ENCODE measurements around the gene PKNOX2.

The PKNOX2 gene

GRCh38 chr11:125370561-125371389 is 206.2 kb downstream of the PKNOX2 start:
- POLR2A ChIA-PET = no interaction called here
- no peak for TF ChIP-seq CTCF (IDR thresholded peaks at IDR 0.05; ENCODE audit: insufficient read depth, low read length, missing control alignments)
- DNase-seq (ENCODE audit: low read depth, low spot score) = no peak
- no peak overlapping the region for H3K4me3 ChIP-seq (ENCODE audit: low read depth, low read length)
- CTCF ChIA-PET = interaction anchor here (0.7 to 23.9 kb wide), 5 partner anchors 9 to 229 kb away, joined by 3 to 351 read pairs (median 3); no protein-coding TSS in a partner anchor

DNA sequence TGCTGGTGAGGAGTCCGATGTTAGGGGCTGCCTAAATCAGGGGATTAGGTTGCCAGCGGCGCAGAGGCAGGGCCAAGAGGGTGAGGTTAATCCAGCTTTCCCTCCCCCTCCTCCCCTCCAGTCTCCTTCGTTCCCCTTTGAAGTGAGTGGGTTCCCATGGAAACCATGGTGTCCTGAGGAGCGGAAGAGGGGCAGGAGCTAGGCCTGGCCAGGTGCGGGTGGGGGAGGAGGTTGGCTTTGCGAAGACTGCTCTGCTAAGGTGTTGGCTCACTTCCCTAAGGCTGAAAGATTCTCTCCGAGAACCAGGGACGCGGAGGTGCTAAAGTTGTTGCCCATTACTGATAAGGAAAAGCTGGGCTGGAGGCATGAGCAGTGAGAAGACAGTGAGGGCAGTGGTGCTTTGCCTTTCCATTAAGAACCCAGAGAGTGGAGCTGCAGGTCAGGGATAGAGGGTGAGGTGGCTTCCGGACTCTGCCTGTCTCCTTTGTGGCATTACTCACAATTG is 206.9 kb downstream of the PKNOX2 start:
- no peak for TF ChIP-seq CTCF (IDR thresholded peaks at IDR 0.05; ENCODE audit: insufficient read depth, low read length, missing control alignments)
- no peak overlapping the region for H3K4me3 ChIP-seq (ENCODE audit: low read depth, low read length)
- DNase-seq (ENCODE audit: low read depth, low spot score) = no peak
- ChIA-PET CTCF (interaction anchor here (0.7 to 23.9 kb wide), 3 partner anchors 10 to 230 kb away, joined by 3 to 351 read pairs (median 7); no protein-coding TSS in a partner anchor), POLR2A (no interaction called here)

GRCh38 chr11:125372088-125372487 is 207.5 kb downstream of the PKNOX2 start:
- no peak for DNase-seq (ENCODE audit: low read depth, low spot score)
- POLR2A ChIA-PET = no interaction called here
- CTCF ChIA-PET = interaction anchor here (1.5 to 23.9 kb wide), 3 partner anchors 9 to 31 kb away, joined by 3 to 351 read pairs (median 7); no protein-coding TSS in a partner anchor
- no peak overlapping the region for H3K4me3 ChIP-seq (ENCODE audit: low read depth, low read length)
- TF ChIP-seq CTCF (IDR thresholded peaks at IDR 0.05; ENCODE audit: insufficient read depth, low read length, missing control alignments) = no peak

- no peak overlapping the region for H3K4me3 ChIP-seq (ENCODE audit: low read depth, low read length)
- no peak for TF ChIP-seq CTCF (IDR thresholded peaks at IDR 0.05; ENCODE audit: insufficient read depth, low read length, missing control alignments)
- no peak for DNase-seq (ENCODE audit: low read depth, low spot score)
- POLR2A ChIA-PET = no interaction called here
- CTCF ChIA-PET = interaction anchor here (1.5 to 23.9 kb wide), 5 partner anchors 8 to 32 kb away, joined by 3 to 351 read pairs (median 7); no protein-coding TSS in a partner anchor
Measured at GRCh38 chr11:125372911-125373310, 208.4 kb downstream of the PKNOX2 start.

DNA sequence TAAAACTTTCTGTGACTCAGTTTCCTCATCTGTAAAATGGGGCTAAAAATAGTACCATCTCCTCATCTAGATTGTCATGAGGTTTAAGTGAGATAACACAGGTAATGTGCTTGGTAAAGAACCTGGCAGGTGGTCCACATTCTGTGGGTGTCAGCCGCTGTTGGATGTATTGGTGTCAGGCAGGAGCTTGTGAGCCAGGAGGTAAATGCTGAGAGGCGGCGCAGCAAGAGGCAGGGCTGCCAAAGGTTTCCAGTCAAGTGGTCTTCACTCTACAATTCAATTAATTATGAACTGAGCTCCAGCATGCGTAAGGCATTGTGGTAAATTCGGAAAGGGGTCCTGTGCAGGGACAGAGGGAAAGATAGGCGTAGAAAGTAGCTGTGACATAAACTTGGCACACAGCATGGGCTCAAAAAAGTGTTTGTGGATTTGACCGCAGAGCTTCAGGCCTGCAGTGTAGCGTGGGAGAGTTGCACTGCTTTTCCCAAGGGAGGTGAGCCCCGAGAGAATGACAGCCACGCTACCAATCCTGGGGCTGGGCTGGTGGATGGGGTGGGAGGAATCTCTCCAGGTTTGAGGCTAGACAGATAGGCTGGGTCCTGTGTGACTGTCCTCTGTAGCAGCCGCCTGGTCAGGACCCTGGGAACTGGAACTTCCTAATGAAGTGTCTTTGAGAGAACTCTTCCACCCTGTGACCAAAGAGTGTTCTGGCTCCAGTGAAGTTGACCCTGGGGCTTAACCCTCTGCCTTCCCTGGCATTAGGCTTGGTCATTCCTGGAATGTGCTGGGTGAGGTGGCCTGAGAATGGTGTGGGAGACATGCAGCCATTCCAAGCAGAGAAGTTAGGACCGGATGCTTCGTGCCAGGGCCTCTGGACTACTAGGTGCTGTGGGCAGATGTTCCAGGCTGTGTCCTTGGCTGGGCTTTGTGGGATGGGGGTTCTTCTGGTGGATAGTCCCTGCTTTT is 209.2 kb downstream of the PKNOX2 start:
- ChIA-PET CTCF (interaction anchor here (0.9 to 23.9 kb wide), 6 partner anchors 10 to 283 kb away, joined by 3 to 351 read pairs (median 4); no protein-coding TSS in a partner anchor), POLR2A (no interaction called here)
- DNase-seq (ENCODE audit: low read depth, low spot score) = no peak
- no peak overlapping the region for H3K4me3 ChIP-seq (ENCODE audit: low read depth, low read length)
- TF ChIP-seq CTCF (IDR thresholded peaks at IDR 0.05; ENCODE audit: insufficient read depth, low read length, missing control alignments) = no peak
